ENCODE results near the gene SOX5. TPM values are rescaled to one million over a fixed set of nuclear protein-coding genes. Genes with fewer than 3 reads are reported as not detected.

SOX5 gene
- total RNA-seq, 8 experiments from 2014 or later: 2.3 to 23.5 (median 11.1) TPM

GRCh38 chr12:23686095-23686494 lies 263.4 kb downstream of the SOX5 start:
- H3K4me1 ChIP-seq (replicated peaks in 1 of 2): no peaks in the 10 kb centered on the region
- in situ Hi-C loops (cut with MboI; ENCODE audit: low pct_unique_long_range_greater_than_20kb in 2 of 9, low sequenced_read_pairs in 9 of 9, unreplicated experiment in 9 of 9): no loop called here
- no peak for ATAC-seq (replicated peaks in 6 of 8)
- H3K4me3 ChIP-seq: no peak overlapping the region
- H3K27ac ChIP-seq: no peak overlapping the region

- H3K4me1 ChIP-seq (replicated peaks in 1 of 2): no peaks in the 10 kb centered on the region
- H3K27ac ChIP-seq: no peak overlapping the region
- H3K4me3 ChIP-seq: no peak overlapping the region
- in situ Hi-C loops (cut with MboI; ENCODE audit: low pct_unique_long_range_greater_than_20kb in 2 of 9, low sequenced_read_pairs in 9 of 9, unreplicated experiment in 9 of 9): no loop called here
- WGBS, 10 experiments: 25 to 100% (median 88%) methylated on average over 1 of the region's 1 CpG; no CpG with 5 or more reads in 2 of the 10 experiments
- no peak for ATAC-seq (replicated peaks in 6 of 8)
Measured at GRCh38 chr12:23684121-23684520, 265.3 kb downstream of the SOX5 start.

GRCh38 chr12:23681237-23681636 lies 268.2 kb downstream of the SOX5 start:
- ATAC-seq (replicated peaks in 6 of 8): no peak
- Histone ChIP-seq H3K27ac (no peak overlapping the region), H3K4me3 (no peak overlapping the region), H3K4me1 (replicated peaks in 1 of 2) (no peaks in the 10 kb centered on the region)
- in situ Hi-C loops (cut with MboI; ENCODE audit: low pct_unique_long_range_greater_than_20kb in 2 of 9, low sequenced_read_pairs in 9 of 9, unreplicated experiment in 9 of 9): no loop called here

GRCh38 chr12:23674064-23674463 lies 275.4 kb downstream of the SOX5 start:
- no peak overlapping the region for H3K27ac ChIP-seq
- H3K4me3 ChIP-seq: no peak overlapping the region
- in situ Hi-C loops (cut with MboI; ENCODE audit: low pct_unique_long_range_greater_than_20kb in 2 of 9, low sequenced_read_pairs in 9 of 9, unreplicated experiment in 9 of 9): no loop called here
- no peaks in the 10 kb centered on the region for H3K4me1 ChIP-seq (replicated peaks in 1 of 2)
- WGBS, 10 experiments: 11 to 100% (median 93%) methylated on average over 1 to 6 of the region's 7 CpGs; no CpG with 5 or more reads in 1 of the 10 experiments
- no peak for ATAC-seq (replicated peaks in 6 of 8)

- no peak for ATAC-seq (replicated peaks in 6 of 8)
- WGBS, 10 experiments: 0 to 100% (median 80%) methylated on average over 1 to 3 of the region's 3 CpGs
- Histone ChIP-seq H3K4me1 (replicated peaks in 1 of 2) (no peaks in the 10 kb centered on the region), H3K27ac (no peak overlapping the region), H3K4me3 (no peak overlapping the region)
- in situ Hi-C loops (cut with MboI; ENCODE audit: low pct_unique_long_range_greater_than_20kb in 2 of 9, low sequenced_read_pairs in 9 of 9, unreplicated experiment in 9 of 9): no loop called here
Measured at GRCh38 chr12:23671881-23672280, 277.6 kb downstream of the SOX5 start.

- H3K27ac ChIP-seq: no peak overlapping the region
- 10 to 94% (median 80%) methylated on average over 1 to 2 of the region's 2 CpGs; no CpG with 5 or more reads in 3 of the 10 experiments for WGBS, 10 experiments
- in situ Hi-C loops (cut with MboI; ENCODE audit: low pct_unique_long_range_greater_than_20kb in 2 of 9, low sequenced_read_pairs in 9 of 9, unreplicated experiment in 9 of 9): no loop called here
- ATAC-seq (replicated peaks in 6 of 8): no peak
- no peaks in the 10 kb centered on the region for H3K4me1 ChIP-seq (replicated peaks in 1 of 2)
- H3K4me3 ChIP-seq: no peak overlapping the region
Measured at GRCh38 chr12:23670684-23671083, 278.8 kb downstream of the SOX5 start.

- no peaks in the 10 kb centered on the region for H3K4me1 ChIP-seq (replicated peaks in 1 of 2)
- WGBS, 10 experiments: 27 to 100% (median 92%) methylated on average over 4 to 6 of the region's 6 CpGs
- no peak overlapping the region for H3K4me3 ChIP-seq
- in situ Hi-C loops (cut with MboI; ENCODE audit: low pct_unique_long_range_greater_than_20kb in 2 of 9, low sequenced_read_pairs in 9 of 9, unreplicated experiment in 9 of 9): no loop called here
- no peak overlapping the region for H3K27ac ChIP-seq
- peak in 2 of 8 experiments; percentile 27 to 56 for ATAC-seq (replicated peaks in 6 of 8)
Measured at GRCh38 chr12:23669691-23670090, 279.8 kb downstream of the SOX5 start.

GRCh38 chr12:23666866-23667265 lies 282.6 kb downstream of the SOX5 start:
- 50 to 100% (median 79%) methylated on average over 1 to 5 of the region's 5 CpGs; no CpG with 5 or more reads in 4 of the 10 experiments for WGBS, 10 experiments
- Histone ChIP-seq H3K4me3 (no peak overlapping the region), H3K27ac (no peak overlapping the region), H3K4me1 (replicated peaks in 1 of 2) (no peaks in the 10 kb centered on the region)
- ATAC-seq (replicated peaks in 6 of 8): no peak
- in situ Hi-C loops (cut with MboI; ENCODE audit: low pct_unique_long_range_greater_than_20kb in 2 of 9, low sequenced_read_pairs in 9 of 9, unreplicated experiment in 9 of 9): no loop called here

GRCh38 chr12:23662966-23663365 lies 286.5 kb downstream of the SOX5 start:
- Histone ChIP-seq H3K4me1 (replicated peaks in 1 of 2) (no peaks in the 10 kb centered on the region), H3K27ac (no peak overlapping the region), H3K4me3 (no peak overlapping the region)
- no peak for ATAC-seq (replicated peaks in 6 of 8)
- WGBS, 10 experiments: 17 to 100% (median 87%) methylated on average over 1 to 3 of the region's 3 CpGs; no CpG with 5 or more reads in 1 of the 10 experiments
- in situ Hi-C loops (cut with MboI; ENCODE audit: low pct_unique_long_range_greater_than_20kb in 2 of 9, low sequenced_read_pairs in 9 of 9, unreplicated experiment in 9 of 9): no loop called here

- no peak overlapping the region for H3K27ac ChIP-seq
- no peak overlapping the region for H3K4me3 ChIP-seq
- WGBS, 10 experiments: 7 to 100% (median 91%) methylated on average over 2 to 6 of the region's 6 CpGs
- no peaks in the 10 kb centered on the region for H3K4me1 ChIP-seq (replicated peaks in 1 of 2)
- ATAC-seq (replicated peaks in 6 of 8): no peak
- in situ Hi-C loops (cut with MboI; ENCODE audit: low pct_unique_long_range_greater_than_20kb in 2 of 9, low sequenced_read_pairs in 9 of 9, unreplicated experiment in 9 of 9): no loop called here
Measured at GRCh38 chr12:23659131-23659530, 290.3 kb downstream of the SOX5 start.

GRCh38 chr12:23657598-23657997 lies 291.9 kb downstream of the SOX5 start:
- Histone ChIP-seq H3K4me1 (replicated peaks in 1 of 2) (no peaks in the 10 kb centered on the region), H3K4me3 (no peak overlapping the region), H3K27ac (no peak overlapping the region)
- in situ Hi-C loops (cut with MboI; ENCODE audit: low pct_unique_long_range_greater_than_20kb in 2 of 9, low sequenced_read_pairs in 9 of 9, unreplicated experiment in 9 of 9): no loop called here
- WGBS, 10 experiments: 0 to 100% (median 67%) methylated on average over 1 of the region's 1 CpG; no CpG with 5 or more reads in 2 of the 10 experiments
- no peak for ATAC-seq (replicated peaks in 6 of 8)

GRCh38 chr12:23655884-23656283 lies 293.6 kb downstream of the SOX5 start:
- WGBS, 10 experiments: 0 to 100% (median 85%) methylated on average over 1 of the region's 1 CpG
- in situ Hi-C loops (cut with MboI; ENCODE audit: low pct_unique_long_range_greater_than_20kb in 2 of 9, low sequenced_read_pairs in 9 of 9, unreplicated experiment in 9 of 9): no loop called here
- Histone ChIP-seq H3K4me1 (replicated peaks in 1 of 2) (no peaks in the 10 kb centered on the region), H3K4me3 (no peak overlapping the region), H3K27ac (no peak overlapping the region)
- ATAC-seq (replicated peaks in 6 of 8): no peak

- WGBS, 10 experiments: 19 to 100% (median 79%) methylated on average over 2 to 4 of the region's 4 CpGs
- in situ Hi-C loops (cut with MboI; ENCODE audit: low pct_unique_long_range_greater_than_20kb in 2 of 9, low sequenced_read_pairs in 9 of 9, unreplicated experiment in 9 of 9): no loop called here
Measured at GRCh38 chr12:23655112-23655511, 294.4 kb downstream of the SOX5 start.

GRCh38 chr12:23648546-23648945 lies 300.9 kb downstream of the SOX5 start:
- ATAC-seq (replicated peaks in 6 of 8): no peak
- WGBS, 10 experiments: 0 to 100% (median 82%) methylated on average over 1 of the region's 1 CpG; no CpG with 5 or more reads in 2 of the 10 experiments
- in situ Hi-C loops (cut with MboI; ENCODE audit: low pct_unique_long_range_greater_than_20kb in 2 of 9, low sequenced_read_pairs in 9 of 9, unreplicated experiment in 9 of 9): no loop called here
- no peak overlapping the region for H3K4me3 ChIP-seq
- no peak overlapping the region for H3K27ac ChIP-seq
- H3K4me1 ChIP-seq (replicated peaks in 1 of 2): no peaks in the 10 kb centered on the region

More at GRCh38 chr12:23655112-23655511, 294.4 kb downstream of the SOX5 start:
- no peak for ATAC-seq (replicated peaks in 6 of 8)
- H3K4me1 ChIP-seq (replicated peaks in 1 of 2): no peaks in the 10 kb centered on the region
- no peak overlapping the region for H3K4me3 ChIP-seq
- no peak overlapping the region for H3K27ac ChIP-seq
